ENCODE results near the gene GAL. TPM values are rescaled to one million over a fixed set of nuclear protein-coding genes. Genes with fewer than 3 reads are reported as not detected.

The GAL gene
- total RNA-seq, 1 donor from 2014 or later, result 1.1 TPM

DNA sequence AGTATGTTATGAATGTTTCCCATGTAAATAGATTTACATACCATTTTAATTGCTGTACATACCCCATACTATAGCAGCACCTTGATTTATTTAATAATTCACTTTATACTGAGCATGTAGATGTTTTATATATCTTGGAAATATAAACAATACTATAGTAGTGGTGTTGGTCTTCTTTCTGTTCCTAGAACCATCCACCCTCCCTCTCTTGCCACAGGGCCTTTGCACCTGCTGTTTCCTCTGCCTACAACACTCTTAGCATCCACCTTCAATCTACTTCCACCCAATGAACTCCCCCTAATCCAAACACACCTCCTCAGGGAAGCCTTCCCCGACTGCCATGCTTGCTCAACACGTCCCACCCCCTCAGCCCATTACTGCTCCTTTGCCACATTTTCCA is 36.7 kb downstream of the GAL start:
- H3K36me3 Mint-ChIP-seq (ENCODE audit: low read depth), result peaks cover 3% of the 10 kb centered on the region
- no peak overlapping the region for H3K4me3 Mint-ChIP-seq
- H3K9me3 Mint-ChIP-seq, result peaks cover 13% of the 10 kb centered on the region
- H3K27ac Mint-ChIP-seq (ENCODE audit: unreplicated experiment), result no peak overlapping the region
- H3K27me3 Mint-ChIP-seq (ENCODE audit: low read depth), result peaks cover 28% of the 10 kb centered on the region
- no peak for DNase-seq (ENCODE audit: low read depth, low spot score)
- TF ChIP-seq CTCF (conservative IDR thresholded peaks at IDR 0.05), result no peak
- H3K4me1 Mint-ChIP-seq, result no peaks in the 10 kb centered on the region

DNA sequence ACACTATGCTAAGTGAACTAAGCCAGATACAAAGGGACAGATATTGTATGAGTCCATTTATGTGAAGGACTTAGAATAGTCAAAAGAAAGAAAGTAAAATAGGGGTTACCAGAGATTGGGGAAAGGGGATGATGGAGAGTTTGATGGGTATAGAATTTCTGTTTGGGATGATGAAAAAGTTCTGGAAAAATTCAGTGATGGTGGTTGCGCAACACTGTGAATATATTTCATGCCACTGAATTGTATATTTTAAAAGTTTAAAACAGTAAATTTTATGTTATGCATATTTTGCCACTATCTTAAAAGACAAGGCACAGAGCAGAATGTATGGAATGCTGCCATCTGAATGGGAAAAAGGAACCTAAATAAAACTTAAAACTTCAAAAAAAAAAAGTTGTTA is 37.8 kb downstream of the GAL start:
- H3K27me3 Mint-ChIP-seq (ENCODE audit: low read depth), result peaks cover 28% of the 10 kb centered on the region
- TF ChIP-seq CTCF (conservative IDR thresholded peaks at IDR 0.05), result no peak
- no peaks in the 10 kb centered on the region for H3K4me1 Mint-ChIP-seq
- no peak overlapping the region for H3K4me3 Mint-ChIP-seq
- DNase-seq (ENCODE audit: low read depth, low spot score), result no peak
- no peak overlapping the region for H3K27ac Mint-ChIP-seq (ENCODE audit: unreplicated experiment)
- peaks cover 3% of the 10 kb centered on the region for H3K36me3 Mint-ChIP-seq (ENCODE audit: low read depth)
- peaks cover 13% of the 10 kb centered on the region for H3K9me3 Mint-ChIP-seq

DNA sequence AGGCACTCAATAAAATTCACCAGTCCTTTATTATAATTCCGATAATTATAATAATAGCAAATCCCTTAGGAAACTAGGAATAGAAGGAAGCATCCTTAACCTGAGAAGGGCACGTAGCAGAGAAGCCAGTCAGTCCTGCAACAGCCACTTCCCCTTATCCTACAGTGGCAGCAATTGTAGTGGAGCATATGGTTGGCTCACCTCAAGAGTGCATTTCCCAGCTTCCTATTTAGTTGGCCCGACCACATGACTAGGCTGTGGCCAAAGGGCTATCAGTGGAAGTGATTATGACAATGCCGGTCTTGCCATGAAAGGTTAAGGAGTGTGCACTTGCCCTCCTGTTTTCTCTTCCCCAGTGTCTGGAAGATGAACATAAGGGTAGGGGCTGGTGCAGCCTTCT is 39.9 kb downstream of the GAL start:
- H3K36me3 Mint-ChIP-seq (ENCODE audit: low read depth), result peaks cover 3% of the 10 kb centered on the region
- H3K27ac Mint-ChIP-seq (ENCODE audit: unreplicated experiment), result no peak overlapping the region
- peaks cover 10% of the 10 kb centered on the region for H3K9me3 Mint-ChIP-seq
- H3K4me3 Mint-ChIP-seq, result no peak overlapping the region
- no peaks in the 10 kb centered on the region for H3K4me1 Mint-ChIP-seq
- H3K27me3 Mint-ChIP-seq (ENCODE audit: low read depth), result peaks cover 32% of the 10 kb centered on the region
- TF ChIP-seq CTCF (conservative IDR thresholded peaks at IDR 0.05), result no peak
- no peak for DNase-seq (ENCODE audit: low read depth, low spot score)

- TF ChIP-seq CTCF (conservative IDR thresholded peaks at IDR 0.05), result no peak
Observed at GRCh38 chr11:68727783-68728182, 43.4 kb downstream of the GAL start.

DNA sequence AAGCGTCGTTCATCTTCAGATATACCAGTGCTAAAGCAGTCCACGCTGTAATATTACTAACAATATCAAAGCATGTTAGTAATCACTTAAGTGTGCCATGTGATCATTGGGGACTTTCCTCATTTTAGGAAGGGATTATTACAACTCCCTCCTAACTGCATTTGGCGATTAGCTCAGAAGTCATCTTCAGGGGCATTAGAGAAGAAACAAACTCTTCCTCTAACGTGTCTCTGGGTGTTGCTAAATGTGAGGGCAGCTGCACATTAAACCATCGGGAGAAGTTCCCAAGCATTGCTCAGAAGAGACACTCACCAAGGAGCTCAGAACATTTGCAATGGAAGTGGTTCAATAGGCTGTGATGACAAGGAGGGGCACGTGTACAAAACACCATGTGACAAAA is 49.8 kb downstream of the GAL start:
- Mint-ChIP-seq H3K27ac (ENCODE audit: unreplicated experiment) (no peak overlapping the region), H3K4me1 (no peaks in the 10 kb centered on the region), H3K9me3 (no peaks in the 10 kb centered on the region), H3K36me3 (ENCODE audit: low read depth) (no peaks in the 10 kb centered on the region), H3K4me3 (no peak overlapping the region), H3K27me3 (ENCODE audit: low read depth) (no peaks in the 10 kb centered on the region)
- no peak for DNase-seq (ENCODE audit: low read depth, low spot score)
- no peak for TF ChIP-seq CTCF (conservative IDR thresholded peaks at IDR 0.05)

More at GRCh38 chr11:68727783-68728182, 43.4 kb downstream of the GAL start:
- Mint-ChIP-seq H3K4me3 (no peak overlapping the region), H3K27me3 (ENCODE audit: low read depth) (peaks cover 17% of the 10 kb centered on the region), H3K9me3 (no peaks in the 10 kb centered on the region), H3K27ac (ENCODE audit: unreplicated experiment) (no peak overlapping the region), H3K4me1 (no peaks in the 10 kb centered on the region), H3K36me3 (ENCODE audit: low read depth) (no peaks in the 10 kb centered on the region)
- DNase-seq (ENCODE audit: low read depth, low spot score), result no peak

DNA sequence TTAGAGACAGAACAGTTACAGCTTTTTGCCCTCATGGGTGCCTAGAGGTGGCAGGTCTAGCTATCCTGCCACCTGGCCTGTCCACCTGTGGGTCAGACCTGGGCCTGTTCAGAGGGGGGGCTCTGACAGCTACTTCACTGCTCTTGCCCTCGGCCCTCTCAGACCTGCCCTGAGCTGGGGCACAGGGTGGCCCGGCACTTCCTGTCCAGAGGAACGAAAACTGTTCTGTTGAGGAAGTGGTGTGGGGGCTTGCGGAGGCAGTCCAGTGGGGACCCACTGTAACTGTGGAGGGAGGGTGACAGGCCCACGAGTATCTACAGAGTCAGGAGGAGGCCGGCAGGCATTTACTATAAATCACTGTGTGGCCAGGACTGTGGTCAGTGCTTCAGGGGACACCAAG is 50.8 kb downstream of the GAL start:
- no peaks in the 10 kb centered on the region for H3K4me1 Mint-ChIP-seq
- H3K9me3 Mint-ChIP-seq, result no peaks in the 10 kb centered on the region
- no peak overlapping the region for H3K27ac Mint-ChIP-seq (ENCODE audit: unreplicated experiment)
- no peaks in the 10 kb centered on the region for H3K27me3 Mint-ChIP-seq (ENCODE audit: low read depth)
- no peak for DNase-seq (ENCODE audit: low read depth, low spot score)
- H3K36me3 Mint-ChIP-seq (ENCODE audit: low read depth), result no peaks in the 10 kb centered on the region
- no peak for TF ChIP-seq CTCF (conservative IDR thresholded peaks at IDR 0.05)
- no peak overlapping the region for H3K4me3 Mint-ChIP-seq
